ENCODE data around the gene TRAF3.

GRCh38 chr14:102941419-102942011 lies 164.3 kb downstream of the TRAF3 start:
- TF ChIP-seq CTCF (IDR thresholded peaks at IDR 0.05; ENCODE audit: insufficient read depth, low read length) = no peak
- no peak for TF ChIP-seq POLR2AphosphoS5 (IDR thresholded peaks at IDR 0.05; ENCODE audit: low read depth)
- TF ChIP-seq, protein P1, sequence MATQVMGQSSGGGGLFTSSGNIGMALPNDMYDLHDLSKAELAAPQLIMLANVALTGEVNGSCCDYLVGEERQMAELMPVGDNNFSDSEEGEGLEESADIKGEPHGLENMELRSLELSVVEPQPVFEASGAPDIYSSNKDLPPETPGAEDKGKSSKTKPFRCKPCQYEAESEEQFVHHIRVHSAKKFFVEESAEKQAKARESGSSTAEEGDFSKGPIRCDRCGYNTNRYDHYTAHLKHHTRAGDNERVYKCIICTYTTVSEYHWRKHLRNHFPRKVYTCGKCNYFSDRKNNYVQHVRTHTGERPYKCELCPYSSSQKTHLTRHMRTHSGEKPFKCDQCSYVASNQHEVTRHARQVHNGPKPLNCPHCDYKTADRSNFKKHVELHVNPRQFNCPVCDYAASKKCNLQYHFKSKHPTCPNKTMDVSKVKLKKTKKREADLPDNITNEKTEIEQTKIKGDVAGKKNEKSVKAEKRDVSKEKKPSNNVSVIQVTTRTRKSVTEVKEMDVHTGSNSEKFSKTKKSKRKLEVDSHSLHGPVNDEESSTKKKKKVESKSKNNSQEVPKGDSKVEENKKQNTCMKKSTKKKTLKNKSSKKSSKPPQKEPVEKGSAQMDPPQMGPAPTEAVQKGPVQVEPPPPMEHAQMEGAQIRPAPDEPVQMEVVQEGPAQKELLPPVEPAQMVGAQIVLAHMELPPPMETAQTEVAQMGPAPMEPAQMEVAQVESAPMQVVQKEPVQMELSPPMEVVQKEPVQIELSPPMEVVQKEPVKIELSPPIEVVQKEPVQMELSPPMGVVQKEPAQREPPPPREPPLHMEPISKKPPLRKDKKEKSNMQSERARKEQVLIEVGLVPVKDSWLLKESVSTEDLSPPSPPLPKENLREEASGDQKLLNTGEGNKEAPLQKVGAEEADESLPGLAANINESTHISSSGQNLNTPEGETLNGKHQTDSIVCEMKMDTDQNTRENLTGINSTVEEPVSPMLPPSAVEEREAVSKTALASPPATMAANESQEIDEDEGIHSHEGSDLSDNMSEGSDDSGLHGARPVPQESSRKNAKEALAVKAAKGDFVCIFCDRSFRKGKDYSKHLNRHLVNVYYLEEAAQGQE (IDR thresholded peaks at IDR 0.05; ENCODE audit: insufficient replicate concordance, low read depth) = no peak
- no peak for TF ChIP-seq GABPA (IDR thresholded peaks at IDR 0.05; ENCODE audit: low read depth)

Data from HL-60 (cell line).